T-helper 2 cell treated with Interferon-gamma antibody and Interleukin-4, amounts not matched to agents 100 ng/mL and 5 ng/mL, for 36 hours (primary cell): ENCODE results near the gene FAM193A. TPM values are rescaled to one million over a fixed set of nuclear protein-coding genes. Genes with fewer than 3 reads are reported as not detected.
"Not testable (repeated sequence)": the region's sequence is repeated elsewhere in the genome, so short reads cannot be mapped to it uniquely, and the experiment has no call there.

Experiments used
- intact Hi-C: fragments of 100-400 bp; cut with micrococcal nuclease; formaldehyde crosslinking; loops from one replicate; pipeline ENCODE4 v1.15.1; 2023
- total RNA-seq: library from RNA; stranded (reverse); gene quantifications from 2 replicates; pipeline ENCODE4 v1.2.3, GENCODE V29; 2022

The FAM193A gene
- total RNA-seq, 1 donor from 2014 or later: 33.1 TPM

- intact Hi-C loops: no loop called here
Observed at GRCh38 chr4:2572076-2572475, 35.6 kb downstream of the FAM193A start.

GRCh38 chr4:2572866-2573265, 36.4 kb downstream of the FAM193A start:
- intact Hi-C loops: no loop called here

GRCh38 chr4:2574009-2574408, 37.6 kb downstream of the FAM193A start:
- intact Hi-C loops: no loop called here

GRCh38 chr4:2574863-2575262, 38.4 kb downstream of the FAM193A start:
- intact Hi-C loops: no loop called here

GRCh38 chr4:2576290-2576689, 39.8 kb downstream of the FAM193A start:
- intact Hi-C loops: no loop called here

GRCh38 chr4:2578106-2578505, 41.7 kb downstream of the FAM193A start:
- intact Hi-C loops: no loop called here

GRCh38 chr4:2579910-2580309, 43.5 kb downstream of the FAM193A start:
- intact Hi-C loops: no loop called here

GRCh38 chr4:2583092-2583491, 46.6 kb downstream of the FAM193A start:
- intact Hi-C loops: no loop called here

GRCh38 chr4:2583517-2583916, 47.1 kb downstream of the FAM193A start:
- intact Hi-C loops: no loop called here

GRCh38 chr4:2586502-2586901, 50.1 kb downstream of the FAM193A start:
- intact Hi-C loops: no loop called here

- intact Hi-C loops: no loop called here
Observed at GRCh38 chr4:2587213-2587823, 50.9 kb downstream of the FAM193A start.

- intact Hi-C loops: no loop called here
Observed at GRCh38 chr4:2588259-2588658, 51.8 kb downstream of the FAM193A start.

GRCh38 chr4:2591189-2591588, 54.7 kb downstream of the FAM193A start:
- intact Hi-C loops: no loop called here

- intact Hi-C loops: not testable (repeated sequence)
Observed at GRCh38 chr4:2592014-2592413, 55.6 kb downstream of the FAM193A start.

- intact Hi-C loops: no loop called here
Observed at GRCh38 chr4:2592572-2592971, 56.1 kb downstream of the FAM193A start.

GRCh38 chr4:2593003-2593402, 56.6 kb downstream of the FAM193A start:
- intact Hi-C loops: no loop called here

- intact Hi-C loops: no loop called here
Observed at GRCh38 chr4:2595436-2595835, 59.0 kb downstream of the FAM193A start.

- intact Hi-C loops: no loop called here
Observed at GRCh38 chr4:2595952-2596552, 59.6 kb downstream of the FAM193A start.

GRCh38 chr4:2596611-2597010, 60.2 kb downstream of the FAM193A start:
- intact Hi-C loops: no loop called here

GRCh38 chr4:2598511-2599303, 62.3 kb downstream of the FAM193A start:
- intact Hi-C loops: no loop called here

- intact Hi-C loops: no loop called here
Observed at GRCh38 chr4:2599304-2599654, 62.8 kb downstream of the FAM193A start.

- intact Hi-C loops: no loop called here
Observed at GRCh38 chr4:2600878-2601277, 64.4 kb downstream of the FAM193A start.

- intact Hi-C loops: no loop called here
Observed at GRCh38 chr4:2604614-2605013, 68.2 kb downstream of the FAM193A start.
